ENCODE measurements around the gene PLOD2.

Gene PLOD2

DNA sequence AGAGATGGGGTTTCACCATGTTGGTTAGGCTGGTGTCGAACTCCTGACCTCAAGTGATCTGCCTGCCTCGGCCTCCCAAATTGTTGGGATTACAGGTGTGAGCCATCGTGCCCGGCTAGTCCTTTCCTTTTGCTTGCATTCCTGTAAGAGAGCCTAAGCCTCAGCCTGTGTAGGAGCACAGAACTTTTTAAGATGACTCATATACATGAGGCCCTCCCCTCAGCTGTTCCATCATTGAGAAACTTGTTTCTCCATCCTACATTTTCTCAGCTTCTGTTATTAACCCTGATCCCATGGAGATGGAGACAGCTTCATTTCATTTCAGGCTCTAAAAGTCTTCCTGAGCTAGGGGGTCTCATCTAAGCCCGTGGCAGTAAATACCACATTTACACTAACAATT, 123.3 kb downstream of the PLOD2 start:
- no peak for DNase-seq (ENCODE audit: low read depth)

DNA sequence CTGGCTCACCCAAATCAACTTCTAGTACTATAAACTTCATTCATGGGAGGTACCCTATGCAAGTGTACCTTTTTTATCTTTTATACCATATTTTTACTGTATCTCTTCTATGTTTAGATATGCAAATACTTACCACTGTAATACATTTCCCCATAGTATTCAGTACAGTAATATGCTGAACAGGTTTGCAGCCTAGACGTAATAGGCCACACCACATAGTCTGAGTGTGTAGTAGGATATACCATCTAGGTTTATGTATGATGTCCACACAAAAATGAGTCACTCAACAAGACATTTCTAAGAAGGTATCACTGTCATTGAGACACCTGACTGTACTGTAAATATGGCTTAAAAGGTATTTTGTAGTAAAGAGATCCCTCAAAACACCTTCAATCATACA, 124.7 kb downstream of the PLOD2 start:
- DNase-seq (ENCODE audit: low read depth) = no peak

DNA sequence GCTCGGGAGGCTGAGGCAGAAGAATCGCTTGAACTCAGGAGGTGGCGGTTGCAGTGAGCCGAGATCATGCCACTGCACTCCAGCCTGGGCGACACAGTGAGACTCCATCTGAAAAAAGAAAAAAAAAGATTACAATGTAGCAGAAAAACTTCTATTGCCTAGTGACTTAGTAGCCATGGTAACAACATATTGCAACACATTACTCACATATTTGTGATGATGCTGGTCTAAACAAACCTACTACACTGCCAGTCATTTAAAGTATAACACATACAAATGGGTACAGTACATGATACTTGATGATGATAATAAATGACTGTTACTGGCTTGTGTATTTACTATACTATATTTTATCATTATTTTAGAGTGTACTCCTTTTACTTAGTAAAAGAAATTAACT, 125.6 kb downstream of the PLOD2 start:
- no peak for DNase-seq (ENCODE audit: low read depth)

DNA sequence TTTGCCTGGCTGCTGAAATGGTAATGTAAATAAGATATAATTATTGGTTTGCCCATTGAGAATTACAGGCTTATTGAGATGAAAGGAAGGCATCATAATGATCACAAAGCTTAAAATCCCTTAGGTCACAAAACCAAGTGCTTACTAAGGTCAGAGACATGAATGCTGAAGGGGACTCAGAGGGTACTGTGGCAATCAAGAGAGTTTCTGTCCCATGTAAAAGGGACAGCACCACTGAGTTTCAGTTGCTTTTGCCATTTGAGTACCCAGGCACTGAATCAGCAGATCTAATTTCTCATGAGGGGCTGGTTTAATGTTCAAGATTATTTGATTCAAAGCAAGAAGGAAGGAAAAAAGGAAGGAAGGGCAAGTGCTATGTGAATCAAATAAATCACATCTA, 127.0 kb downstream of the PLOD2 start:
- no peak for DNase-seq (ENCODE audit: low read depth)

DNA sequence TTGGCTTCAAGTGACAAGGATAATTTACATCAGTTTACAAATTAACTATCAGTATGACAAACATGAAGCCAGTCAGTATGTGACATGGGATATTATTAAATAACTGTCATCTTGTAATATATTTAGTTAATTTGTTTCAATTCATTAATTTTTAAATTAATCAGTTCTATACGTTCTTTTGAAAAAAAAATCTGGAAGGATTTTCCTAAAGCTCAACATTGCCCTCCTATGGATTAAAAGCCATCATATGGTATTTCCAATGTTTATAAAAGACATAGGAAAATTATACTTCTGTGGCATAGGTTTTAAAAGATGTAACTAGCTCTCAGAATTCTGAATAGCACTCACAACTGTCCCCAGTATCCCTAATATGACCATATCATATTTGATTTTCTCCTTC, 134.4 kb downstream of the PLOD2 start:
- no peak for DNase-seq (ENCODE audit: low read depth)

DNA sequence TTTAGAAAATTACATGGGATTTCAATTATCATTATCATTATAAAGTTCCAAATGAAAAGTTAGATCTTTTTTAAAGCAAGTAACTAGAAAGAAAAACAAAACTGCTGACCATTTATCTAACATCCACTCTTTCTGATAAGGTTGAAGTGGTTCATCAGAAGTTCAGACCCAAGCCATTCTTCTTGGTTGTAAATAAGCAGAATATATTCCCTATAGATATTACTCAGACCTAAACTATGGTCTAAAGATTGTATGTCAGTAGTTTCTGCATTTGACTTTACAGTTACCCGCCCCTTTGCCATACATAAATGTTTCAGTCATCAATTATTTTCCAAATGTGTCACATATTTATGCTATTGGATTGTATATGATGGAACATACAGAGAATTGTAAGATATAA, 136.7 kb downstream of the PLOD2 start:
- no peak for DNase-seq (ENCODE audit: low read depth)

DNA sequence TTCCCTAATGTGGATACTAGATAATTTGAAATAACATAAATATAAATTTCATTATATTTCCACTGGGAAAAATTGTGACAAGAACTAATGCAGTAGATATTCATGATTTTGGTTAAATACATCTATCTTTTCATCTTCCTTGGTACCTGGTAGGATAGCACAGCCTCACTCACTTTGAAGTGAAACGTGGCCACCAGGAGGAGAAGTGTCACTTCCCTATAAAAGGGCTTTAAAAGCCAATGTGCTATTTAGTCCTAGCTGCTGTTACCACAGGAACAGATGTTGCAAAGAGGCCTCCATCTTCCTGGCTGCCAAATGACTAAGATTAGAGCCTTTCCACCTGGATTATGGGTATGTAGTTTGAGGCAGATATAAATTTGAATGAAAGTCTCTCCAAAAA, 140.0 kb downstream of the PLOD2 start:
- DNase-seq (ENCODE audit: low read depth) = no peak

DNA sequence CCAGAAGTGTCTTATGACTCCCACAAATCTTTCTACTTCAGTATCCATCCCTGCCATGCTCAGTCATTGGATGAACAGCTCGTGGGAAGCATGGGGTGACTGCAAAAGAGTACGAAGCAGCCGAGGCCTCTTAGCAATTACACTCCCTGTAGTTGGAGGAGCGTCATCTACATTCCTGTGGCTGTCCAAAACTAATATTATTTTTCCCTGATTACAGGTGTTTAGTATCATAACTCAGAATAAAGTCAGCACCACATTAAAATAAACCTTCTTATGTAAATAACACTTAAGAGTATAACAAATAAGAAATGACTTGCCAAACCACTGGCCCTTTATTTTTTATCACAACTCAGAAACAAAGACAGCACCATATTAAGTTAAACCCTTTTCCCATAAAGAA, 141.5 kb downstream of the PLOD2 start:
- no peak for DNase-seq (ENCODE audit: low read depth)
